Stimulated activated CD8-positive, alpha-beta memory T cell treated with anti-CD3 and anti-CD28 coated beads, Interleukin-15, amount 100 ng/mL, for 24 hours (primary cell): ENCODE results near the gene DPP6.

Experiments used
- DNase-seq: peaks from one replicate; pipeline ENCODE4 v3.0.0-alpha.2; 2020; ENCODE audit warnings: low read depth

Gene DPP6

GRCh38 chr7:154827007-154827406 is 774.8 kb downstream of the DPP6 start:
- DNase-seq, result no peak

GRCh38 chr7:154832557-154833138 is 780.5 kb downstream of the DPP6 start:
- DNase-seq, result no peak

- no peak for DNase-seq
These were observed 783.8 kb downstream of the DPP6 start for GRCh38 chr7:154836021-154836448.

- DNase-seq, result no peak
These were observed 784.9 kb downstream of the DPP6 start for GRCh38 chr7:154837087-154837486.

- DNase-seq, result no peak
These were observed 785.4 kb downstream of the DPP6 start for GRCh38 chr7:154837622-154838021.

GRCh38 chr7:154840086-154840485 is 787.9 kb downstream of the DPP6 start:
- no peak for DNase-seq

- DNase-seq, result no peak
These were observed 789.6 kb downstream of the DPP6 start for GRCh38 chr7:154841731-154842331.

- DNase-seq, result no peak
These were observed 790.4 kb downstream of the DPP6 start for GRCh38 chr7:154842591-154842990.

GRCh38 chr7:154843670-154844237 is 791.6 kb downstream of the DPP6 start:
- no peak for DNase-seq

- DNase-seq, result no peak
These were observed 792.3 kb downstream of the DPP6 start for GRCh38 chr7:154844499-154844898.

- no peak for DNase-seq
These were observed 792.8 kb downstream of the DPP6 start for GRCh38 chr7:154844955-154845354.

- no peak for DNase-seq
These were observed 796.3 kb downstream of the DPP6 start for GRCh38 chr7:154848464-154848863.

- no peak for DNase-seq
These were observed 800.0 kb downstream of the DPP6 start for GRCh38 chr7:154852205-154852604.

GRCh38 chr7:154853063-154853726 is 801.0 kb downstream of the DPP6 start:
- no peak for DNase-seq

GRCh38 chr7:154853727-154854095 is 801.5 kb downstream of the DPP6 start:
- DNase-seq, result no peak

GRCh38 chr7:154854836-154855235 is 802.6 kb downstream of the DPP6 start:
- DNase-seq, result no peak

GRCh38 chr7:154855366-154855765 is 803.2 kb downstream of the DPP6 start:
- no peak for DNase-seq

- no peak for DNase-seq
These were observed 804.5 kb downstream of the DPP6 start for GRCh38 chr7:154856733-154857132.

- no peak for DNase-seq
These were observed 805.0 kb downstream of the DPP6 start for GRCh38 chr7:154857240-154857639.

GRCh38 chr7:154857728-154858681 is 805.8 kb downstream of the DPP6 start:
- DNase-seq, result no peak

GRCh38 chr7:154858836-154859537 is 806.8 kb downstream of the DPP6 start:
- no peak for DNase-seq
